Measurements from ENCODE around the gene BBIP1. TPM values are rescaled to one million over a fixed set of nuclear protein-coding genes. Genes with fewer than 3 reads are reported as not detected.

BBIP1 gene
- total RNA-seq, 1 experiment from 2014 or later: 32.9 TPM

- peaks cover 4% of the 10 kb centered on the region for H3K36me3 ChIP-seq (ENCODE audit: insufficient read depth, low read length, poor library complexity, severe bottlenecking)
- BruUV-seq (replicated peaks): no TSS peak
- H3K27me3 ChIP-seq (replicated peaks; ENCODE audit: insufficient read depth, low read depth, low read length, poor library complexity): no peaks in the 10 kb centered on the region
- peaks cover 17% of the 10 kb centered on the region for H3K4me1 ChIP-seq (ENCODE audit: insufficient read depth, low read length, poor library complexity, severe bottlenecking)
- CTCF ChIA-PET: no interaction called here
- intact Hi-C loops (cut with micrococcal nuclease; ENCODE audit: unreplicated experiment): loop anchor here (1.0 kb wide), 1 partner anchor 8 kb away; no protein-coding TSS in a partner anchor
- no peak for DNase-seq (ENCODE audit: low spot score)
- H3K9me3 ChIP-seq (ENCODE audit: low read depth, low read length, poor library complexity, severe bottlenecking): peaks cover 6% of the 10 kb centered on the region
- no peak overlapping the region for H3K27ac ChIP-seq (ENCODE audit: low read depth, low read length, poor library complexity, severe bottlenecking)
- TF ChIP-seq CTCF (conservative IDR thresholded peaks at IDR 0.05; ENCODE audit: low read depth, low read length): no peak
- TF ChIP-seq EZH2 (IDR thresholded peaks at IDR 0.05; ENCODE audit: borderline replicate concordance, low read depth, low read length, poor library complexity, severe bottlenecking): no peak
- no peak overlapping the region for H3K4me3 ChIP-seq (ENCODE audit: low read depth, low read length, poor library complexity, severe bottlenecking)
- POLR2A ChIA-PET (ENCODE audit: low non-redundant PET): interaction anchor here (0.5 kb wide), 1 partner anchor 15 kb away, joined by 3 read pairs; no protein-coding TSS in a partner anchor
Measured at GRCh38 chr10:110947061-110947595, 28.1 kb upstream of the BBIP1 start.

DNA sequence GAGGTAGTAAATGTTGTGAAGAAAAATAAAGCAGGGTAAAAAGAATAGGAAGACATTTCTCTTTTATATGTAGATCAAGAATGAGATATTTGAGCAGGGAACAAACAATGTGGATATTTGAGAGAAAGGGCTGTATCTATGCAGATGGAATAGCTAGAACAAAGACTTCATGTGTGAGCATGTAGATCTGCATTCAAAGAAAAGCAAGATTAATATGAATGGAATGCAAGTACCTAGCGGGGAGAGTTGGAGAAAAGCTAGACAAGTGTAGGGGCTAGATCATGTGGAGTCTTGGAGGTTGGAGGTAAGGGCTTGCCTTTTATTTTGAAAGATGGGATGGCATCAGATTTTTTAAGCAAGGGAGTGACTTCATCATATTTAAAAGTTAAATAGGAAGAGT is 27.5 kb upstream of the BBIP1 start:
- Histone ChIP-seq H3K36me3 (ENCODE audit: insufficient read depth, low read length, poor library complexity, severe bottlenecking) (peaks cover 9% of the 10 kb centered on the region), H3K4me1 (ENCODE audit: insufficient read depth, low read length, poor library complexity, severe bottlenecking) (peaks cover 17% of the 10 kb centered on the region), H3K27ac (ENCODE audit: low read depth, low read length, poor library complexity, severe bottlenecking) (no peak overlapping the region), H3K9me3 (ENCODE audit: low read depth, low read length, poor library complexity, severe bottlenecking) (peaks cover 6% of the 10 kb centered on the region), H3K4me3 (ENCODE audit: low read depth, low read length, poor library complexity, severe bottlenecking) (no peak overlapping the region), H3K27me3 (replicated peaks; ENCODE audit: insufficient read depth, low read depth, low read length, poor library complexity) (no peaks in the 10 kb centered on the region)
- POLR2A ChIA-PET (ENCODE audit: low non-redundant PET): no interaction called here
- BruUV-seq (replicated peaks): no TSS peak
- DNase-seq (ENCODE audit: low spot score): no peak
- intact Hi-C loops (cut with micrococcal nuclease; ENCODE audit: unreplicated experiment): no loop called here
- no peak for TF ChIP-seq CTCF (conservative IDR thresholded peaks at IDR 0.05; ENCODE audit: low read depth, low read length)
- TF ChIP-seq EZH2 (IDR thresholded peaks at IDR 0.05; ENCODE audit: borderline replicate concordance, low read depth, low read length, poor library complexity, severe bottlenecking): no peak
- CTCF ChIA-PET: no interaction called here

DNA sequence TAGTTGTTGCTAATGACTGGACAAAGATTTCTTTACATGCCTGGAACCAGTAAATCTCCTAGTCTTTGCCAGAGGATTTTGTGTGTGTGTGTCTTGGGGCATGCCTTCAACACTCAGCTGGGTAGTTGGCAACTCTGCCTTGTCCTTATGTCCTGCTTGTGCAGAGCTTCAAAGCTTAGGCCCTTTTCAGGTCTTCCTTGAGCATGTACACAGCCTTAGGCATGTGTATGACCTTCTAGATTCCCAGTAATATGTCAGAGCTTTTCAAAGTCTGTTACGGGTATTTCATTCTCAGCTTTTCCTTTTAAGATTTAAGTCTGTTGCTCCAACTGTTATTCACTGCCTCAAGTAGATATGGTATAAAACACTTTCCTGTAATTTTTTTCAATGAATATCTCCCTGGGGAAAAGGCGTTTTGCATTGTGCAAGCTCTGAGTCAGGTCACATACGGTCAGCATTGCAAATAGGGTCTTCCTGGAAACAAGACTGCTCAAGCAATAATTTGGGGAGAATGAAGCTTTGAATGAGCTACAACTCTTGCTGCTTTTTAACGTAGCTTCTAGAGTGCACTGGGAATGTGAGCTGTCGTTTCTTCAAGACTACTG is 25.9 kb upstream of the BBIP1 start:
- H3K9me3 ChIP-seq (ENCODE audit: low read depth, low read length, poor library complexity, severe bottlenecking): peaks cover 6% of the 10 kb centered on the region
- TF ChIP-seq EZH2 (IDR thresholded peaks at IDR 0.05; ENCODE audit: borderline replicate concordance, low read depth, low read length, poor library complexity, severe bottlenecking): no peak
- TF ChIP-seq CTCF (conservative IDR thresholded peaks at IDR 0.05; ENCODE audit: low read depth, low read length): no peak
- peak; percentile 78 for DNase-seq (ENCODE audit: low spot score)
- H3K4me3 ChIP-seq (ENCODE audit: low read depth, low read length, poor library complexity, severe bottlenecking): no peak overlapping the region
- POLR2A ChIA-PET (ENCODE audit: low non-redundant PET): interaction anchor here (0.7 kb wide), 1 partner anchor 41 kb away, joined by 3 read pairs; no protein-coding TSS in a partner anchor
- intact Hi-C loops (cut with micrococcal nuclease; ENCODE audit: unreplicated experiment): no loop called here
- peak overlapping the region; percentile 49 for H3K27ac ChIP-seq (ENCODE audit: low read depth, low read length, poor library complexity, severe bottlenecking)
- no peaks in the 10 kb centered on the region for H3K27me3 ChIP-seq (replicated peaks; ENCODE audit: insufficient read depth, low read depth, low read length, poor library complexity)
- H3K4me1 ChIP-seq (ENCODE audit: insufficient read depth, low read length, poor library complexity, severe bottlenecking): peaks cover 17% of the 10 kb centered on the region
- H3K36me3 ChIP-seq (ENCODE audit: insufficient read depth, low read length, poor library complexity, severe bottlenecking): peaks cover 9% of the 10 kb centered on the region
- BruUV-seq (replicated peaks): no TSS peak
- CTCF ChIA-PET: no interaction called here

All from A673 (cell line).